ENCODE results near the gene CSMD2. TPM values are rescaled to one million over a fixed set of nuclear protein-coding genes. Genes with fewer than 3 reads are reported as not detected.

Gene CSMD2
- total RNA-seq, 1 donor from 2014 or later: 1.8 TPM

GRCh38 chr1:33844166-33844565, 320.9 kb downstream of the CSMD2 start:
- Mint-ChIP-seq H3K36me3 (no peaks in the 10 kb centered on the region), H3K27me3 (peaks cover 7% of the 10 kb centered on the region), H3K4me3 (no peak overlapping the region), H3K9me3 (no peaks in the 10 kb centered on the region), H3K27ac (no peak overlapping the region), H3K4me1 (ENCODE audit: unreplicated experiment) (no peaks in the 10 kb centered on the region)
- no peak for DNase-seq (ENCODE audit: extremely low spot score, unreplicated experiment)
- no peak for TF ChIP-seq CTCF (conservative IDR thresholded peaks at IDR 0.05)

- no peaks in the 10 kb centered on the region for H3K36me3 Mint-ChIP-seq
- no peaks in the 10 kb centered on the region for H3K9me3 Mint-ChIP-seq
- peaks cover 9% of the 10 kb centered on the region for H3K27me3 Mint-ChIP-seq
- no peaks in the 10 kb centered on the region for H3K4me1 Mint-ChIP-seq (ENCODE audit: unreplicated experiment)
- no peak overlapping the region for H3K4me3 Mint-ChIP-seq
- TF ChIP-seq CTCF (conservative IDR thresholded peaks at IDR 0.05): no peak
- H3K27ac Mint-ChIP-seq: no peak overlapping the region
- DNase-seq (ENCODE audit: extremely low spot score, unreplicated experiment): no peak
Measured at GRCh38 chr1:33842348-33842747, 322.7 kb downstream of the CSMD2 start.

GRCh38 chr1:33841494-33841893, 323.5 kb downstream of the CSMD2 start:
- H3K9me3 Mint-ChIP-seq: no peaks in the 10 kb centered on the region
- TF ChIP-seq CTCF (conservative IDR thresholded peaks at IDR 0.05): no peak
- no peak overlapping the region for H3K4me3 Mint-ChIP-seq
- H3K27ac Mint-ChIP-seq: no peak overlapping the region
- no peak for DNase-seq (ENCODE audit: extremely low spot score, unreplicated experiment)
- no peaks in the 10 kb centered on the region for H3K4me1 Mint-ChIP-seq (ENCODE audit: unreplicated experiment)
- H3K36me3 Mint-ChIP-seq: no peaks in the 10 kb centered on the region
- H3K27me3 Mint-ChIP-seq: peaks cover 9% of the 10 kb centered on the region

GRCh38 chr1:33837635-33838034, 327.4 kb downstream of the CSMD2 start:
- H3K27me3 Mint-ChIP-seq: peaks cover 9% of the 10 kb centered on the region
- H3K9me3 Mint-ChIP-seq: no peaks in the 10 kb centered on the region
- TF ChIP-seq CTCF (conservative IDR thresholded peaks at IDR 0.05): no peak
- DNase-seq (ENCODE audit: extremely low spot score, unreplicated experiment): no peak
- no peak overlapping the region for H3K4me3 Mint-ChIP-seq
- no peaks in the 10 kb centered on the region for H3K4me1 Mint-ChIP-seq (ENCODE audit: unreplicated experiment)
- no peaks in the 10 kb centered on the region for H3K36me3 Mint-ChIP-seq
- H3K27ac Mint-ChIP-seq: no peak overlapping the region

GRCh38 chr1:33836911-33837310, 328.1 kb downstream of the CSMD2 start:
- DNase-seq (ENCODE audit: extremely low spot score, unreplicated experiment): no peak
- no peak overlapping the region for H3K27ac Mint-ChIP-seq
- no peak for TF ChIP-seq CTCF (conservative IDR thresholded peaks at IDR 0.05)
- H3K9me3 Mint-ChIP-seq: no peaks in the 10 kb centered on the region
- H3K36me3 Mint-ChIP-seq: no peaks in the 10 kb centered on the region
- peaks cover 4% of the 10 kb centered on the region for H3K27me3 Mint-ChIP-seq
- H3K4me3 Mint-ChIP-seq: no peak overlapping the region
- no peaks in the 10 kb centered on the region for H3K4me1 Mint-ChIP-seq (ENCODE audit: unreplicated experiment)

GRCh38 chr1:33828654-33829053, 336.4 kb downstream of the CSMD2 start:
- no peaks in the 10 kb centered on the region for H3K36me3 Mint-ChIP-seq
- peaks cover 3% of the 10 kb centered on the region for H3K9me3 Mint-ChIP-seq
- H3K27ac Mint-ChIP-seq: no peak overlapping the region
- no peak for DNase-seq (ENCODE audit: extremely low spot score, unreplicated experiment)
- H3K4me3 Mint-ChIP-seq: no peak overlapping the region
- TF ChIP-seq CTCF (conservative IDR thresholded peaks at IDR 0.05): no peak
- H3K4me1 Mint-ChIP-seq (ENCODE audit: unreplicated experiment): no peaks in the 10 kb centered on the region
- no peaks in the 10 kb centered on the region for H3K27me3 Mint-ChIP-seq

All from type B pancreatic cell (in vitro differentiated cells).